GM12891 (cell line): ENCODE data around the gene SH3BGRL.

ENCODE experiments used
- DNase-seq: peaks from one replicate; pipeline ENCODE4 v3.0.0; 2011; ENCODE audit warnings: low spot score; ENCODE audit not compliant: insufficient read length
- FAIRE-seq: peaks from 2 replicates; lab custom pipeline; 2011; peaks lifted over from hg19 to GRCh38; lab: Jason Lieb, UNC
- PAX5 ChIP-seq: IDR thresholded peaks from 2 replicates; pipeline ENCODE4 v1.6.1; 2011; ENCODE audit warnings: low read length, moderate library complexity, mild to moderate bottlenecking; ENCODE audit not compliant: insufficient read depth, severe bottlenecking
- POLR2A ChIP-seq: IDR thresholded peaks from 2 replicates; pipeline ENCODE4 v1.6.1; 2011; ENCODE audit warnings: low read depth, low read length, control low read depth
- POLR2AphosphoS5 ChIP-seq: IDR thresholded peaks from 2 replicates; pipeline ENCODE4 v1.6.1; 2011; ENCODE audit warnings: low read depth, low read length, control low read depth
- POU2F2 ChIP-seq: IDR thresholded peaks from 2 replicates; pipeline ENCODE4 v1.6.1; 2011; ENCODE audit warnings: low read depth, mild to moderate bottlenecking, control low read depth, low read length, moderate library complexity
- SPI1 ChIP-seq: IDR thresholded peaks from 2 replicates; pipeline ENCODE4 v1.6.1; 2011; ENCODE audit warnings: low read depth, low read length, control low read depth
- TAF1 ChIP-seq: IDR thresholded peaks from 2 replicates; pipeline ENCODE4 v1.6.1; 2011; ENCODE audit warnings: low read depth, low read length, control low read depth

Gene SH3BGRL

DNA sequence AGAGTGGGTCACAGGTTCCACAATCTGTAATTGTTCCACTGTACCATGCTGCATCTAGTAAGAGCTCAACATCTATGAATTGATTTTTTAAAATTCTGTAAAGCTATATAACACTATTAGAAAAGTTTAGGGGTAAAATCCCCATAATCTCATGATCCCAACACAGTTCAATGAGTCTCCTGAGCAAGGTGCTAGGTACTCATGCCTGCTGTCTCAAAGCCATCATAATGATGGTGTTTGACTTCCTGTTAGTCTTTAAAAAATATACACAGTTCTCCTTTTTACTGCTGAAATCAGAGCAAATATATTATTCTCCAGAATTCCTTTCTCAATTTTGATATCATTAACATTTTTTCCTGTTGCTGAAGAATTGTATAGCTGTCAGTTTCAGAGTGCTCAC lies 55.9 kb downstream of the SH3BGRL start:
- FAIRE-seq, result peak; percentile 9
- TF ChIP-seq SPI1 (no peak), TAF1 (no peak), PAX5 (no peak)

DNA sequence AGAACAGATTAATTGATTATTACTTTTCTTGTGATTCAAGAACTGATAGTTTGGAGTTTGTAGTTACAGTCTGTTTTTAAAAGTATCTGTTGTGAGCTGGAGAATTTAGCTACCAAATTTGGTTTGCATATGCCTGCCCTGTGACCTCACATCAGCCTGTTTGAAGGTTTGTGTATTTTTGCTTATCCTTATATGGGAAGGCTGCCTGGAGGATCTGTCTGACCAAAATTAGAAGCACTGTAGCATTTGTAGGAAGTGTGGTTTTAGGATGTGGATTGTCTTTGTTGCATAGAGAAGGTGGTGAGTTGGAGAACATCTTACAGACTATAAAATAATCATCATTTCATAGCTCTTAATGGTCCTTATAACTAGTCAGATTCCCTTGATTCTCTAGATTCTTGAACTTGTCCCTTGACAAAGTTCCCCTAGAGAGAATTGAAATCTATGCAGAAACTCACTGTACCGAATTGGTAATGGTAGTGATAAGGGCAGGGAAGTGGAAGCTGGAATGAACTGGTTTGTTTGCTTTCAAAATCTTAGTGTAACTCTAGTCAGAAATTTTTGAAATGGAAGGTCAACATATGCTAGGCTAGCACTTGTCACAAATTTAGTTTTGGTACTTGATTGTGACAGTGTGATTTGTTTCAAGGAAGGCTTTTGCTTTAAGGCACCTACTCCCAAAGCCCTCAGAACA lies 57.3 kb downstream of the SH3BGRL start:
- no peak for DNase-seq
- TF ChIP-seq PAX5 (no peak), POLR2A (no peak), POLR2AphosphoS5 (no peak), TAF1 (no peak), SPI1 (no peak), POU2F2 (no peak)

More for the DNA sequence above, 55.9 kb downstream of the SH3BGRL start:
- DNase-seq, result no peak

DNA sequence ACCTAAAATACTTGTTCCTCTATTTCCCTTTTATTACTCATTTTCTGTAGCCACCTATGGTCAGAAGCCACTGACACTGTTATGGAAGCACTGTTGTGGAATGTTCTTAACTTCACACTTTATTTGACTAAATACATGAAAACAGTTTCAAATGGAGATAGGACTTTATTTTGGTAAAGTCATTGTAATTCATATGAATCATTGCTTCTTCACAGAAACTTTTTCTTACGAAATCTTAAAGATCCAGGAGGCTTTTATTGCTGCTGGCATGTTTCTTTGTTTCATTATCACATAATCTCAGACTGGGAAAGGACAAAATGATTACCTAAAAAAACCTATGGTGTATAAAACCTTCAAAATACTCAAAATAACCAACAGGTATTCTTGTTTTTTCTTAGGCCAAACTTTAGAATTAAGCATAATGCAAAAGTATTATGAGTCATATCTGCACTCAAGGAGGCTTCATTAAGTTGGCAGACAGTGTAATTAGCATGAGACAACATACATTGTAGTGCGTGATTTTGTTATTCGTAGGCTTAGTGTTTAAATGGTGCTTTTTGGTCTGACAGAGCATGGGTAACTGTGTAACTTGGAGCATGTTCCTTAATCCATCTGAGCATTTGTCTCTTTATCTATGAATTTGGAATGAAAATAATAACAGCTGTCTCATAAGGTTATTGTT lies 58.0 kb downstream of the SH3BGRL start:
- FAIRE-seq (peak; percentile 5), DNase-seq (no peak)
- no peak for TF ChIP-seq TAF1
- TF ChIP-seq POLR2A, result no peak
- no peak for TF ChIP-seq POU2F2

More for the DNA sequence above, 57.3 kb downstream of the SH3BGRL start:
- FAIRE-seq, result no peak

DNA sequence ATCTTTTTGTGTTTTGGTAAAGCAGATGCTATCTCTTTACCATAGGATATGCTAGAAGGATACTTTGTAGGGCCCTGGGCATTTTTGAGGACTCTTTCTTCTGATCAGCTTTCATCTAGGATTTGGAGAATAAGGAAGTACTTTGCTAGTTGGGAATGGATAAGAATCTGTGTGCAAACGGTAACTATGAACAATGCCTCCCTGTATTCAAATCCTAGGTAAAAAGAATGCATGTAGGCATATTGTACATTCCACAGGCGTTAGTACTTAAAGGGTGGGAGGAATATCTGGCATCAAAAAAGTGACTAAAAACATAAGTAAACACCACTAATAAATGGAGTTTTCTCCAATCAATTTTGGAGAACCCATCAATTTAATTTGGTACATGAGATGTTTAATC lies 59.7 kb downstream of the SH3BGRL start:
- no peak for DNase-seq
- TF ChIP-seq PAX5, result no peak
- no peak for TF ChIP-seq POU2F2
- no peak for FAIRE-seq

DNA sequence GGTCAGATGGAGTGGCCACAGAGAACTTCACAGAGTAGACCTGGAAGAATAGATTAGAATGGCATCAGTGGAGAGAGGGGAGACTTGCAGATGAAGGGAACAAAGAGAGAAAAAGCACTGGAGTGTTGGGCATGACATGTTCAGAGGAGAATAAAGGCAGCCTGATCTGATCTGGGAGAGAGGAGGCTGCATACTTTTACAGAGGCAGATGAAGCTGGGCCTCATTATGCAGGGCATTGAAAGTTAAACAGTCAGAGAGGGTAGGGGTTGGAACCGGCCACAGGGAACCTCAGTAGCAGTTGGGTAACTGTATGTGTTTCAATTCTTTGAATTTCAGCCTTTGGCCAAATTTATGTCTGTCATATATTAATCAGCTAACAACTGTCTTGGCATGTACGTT lies 61.2 kb downstream of the SH3BGRL start:
- DNase-seq (no peak), FAIRE-seq (no peak)
- TF ChIP-seq POLR2AphosphoS5 (no peak), POLR2A (no peak), SPI1 (no peak), POU2F2 (no peak), TAF1 (no peak), PAX5 (no peak)

DNA sequence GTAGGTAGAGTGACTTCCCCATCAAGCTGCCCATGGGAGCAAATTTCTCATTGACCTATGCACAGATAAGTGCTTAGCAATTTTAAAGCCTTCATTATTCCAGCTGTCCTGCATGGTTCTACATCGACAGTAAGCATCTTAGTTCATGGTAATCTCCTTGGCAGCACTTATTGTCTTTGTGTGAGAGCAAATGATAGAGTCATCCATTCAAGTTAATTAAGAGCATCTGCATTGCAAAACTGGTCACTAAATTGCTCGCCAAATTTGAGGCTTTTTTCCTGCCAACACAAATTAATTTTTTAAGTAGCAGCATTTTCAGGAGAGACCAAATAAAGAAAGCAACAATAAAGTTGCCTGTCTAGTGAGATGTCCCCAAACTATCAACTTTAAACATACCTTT lies 76.7 kb downstream of the SH3BGRL start:
- DNase-seq, result no peak
- FAIRE-seq, result no peak
- TF ChIP-seq TAF1, result no peak
- no peak for TF ChIP-seq POU2F2
- TF ChIP-seq PAX5, result no peak

DNA sequence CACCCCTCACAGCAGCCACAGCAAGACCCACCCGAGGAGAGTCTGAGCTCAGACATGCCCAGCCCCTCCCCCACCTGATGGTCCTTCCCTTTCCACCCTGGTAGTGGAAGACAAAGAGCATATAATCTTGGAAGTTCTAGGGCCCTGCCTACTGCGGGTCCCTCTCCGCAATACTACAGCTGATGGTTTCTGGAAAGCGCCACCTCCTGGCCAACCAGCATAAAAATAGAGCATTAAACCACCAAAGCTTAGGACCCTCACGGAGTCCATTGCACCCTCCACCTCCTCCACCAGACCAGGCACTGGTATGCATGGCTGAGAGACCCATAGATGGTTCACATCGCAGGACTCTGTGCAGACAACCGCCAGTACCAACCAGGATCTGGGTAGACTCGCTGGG lies 78.2 kb downstream of the SH3BGRL start:
- FAIRE-seq (no peak), DNase-seq (no peak)
- no peak for TF ChIP-seq PAX5
- no peak for TF ChIP-seq TAF1
- no peak for TF ChIP-seq SPI1
- TF ChIP-seq POLR2AphosphoS5, result no peak
- no peak for TF ChIP-seq POU2F2
- no peak for TF ChIP-seq POLR2A

DNA sequence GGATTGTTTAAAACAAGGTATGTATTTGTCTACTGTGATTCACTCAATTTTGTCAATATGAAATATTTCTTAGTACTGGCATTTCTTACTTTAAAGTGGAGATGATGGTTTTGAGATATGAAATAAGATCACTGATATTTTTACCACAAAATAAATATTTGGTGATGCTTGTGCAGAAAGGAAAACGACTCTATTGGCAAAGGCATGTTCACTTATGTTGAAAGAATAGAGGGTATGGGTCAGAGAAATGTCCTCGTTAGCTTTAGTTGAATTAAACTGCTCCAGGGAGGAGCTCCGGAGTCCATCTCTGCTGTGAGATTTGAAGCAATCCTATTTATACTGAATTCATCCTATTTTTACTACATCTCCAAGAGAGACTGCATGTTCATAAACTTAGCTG lies 84.2 kb downstream of the SH3BGRL start:
- FAIRE-seq (no peak), DNase-seq (no peak)
- TF ChIP-seq POLR2A (no peak), POLR2AphosphoS5 (no peak), SPI1 (no peak), POU2F2 (no peak), TAF1 (no peak), PAX5 (no peak)

DNA sequence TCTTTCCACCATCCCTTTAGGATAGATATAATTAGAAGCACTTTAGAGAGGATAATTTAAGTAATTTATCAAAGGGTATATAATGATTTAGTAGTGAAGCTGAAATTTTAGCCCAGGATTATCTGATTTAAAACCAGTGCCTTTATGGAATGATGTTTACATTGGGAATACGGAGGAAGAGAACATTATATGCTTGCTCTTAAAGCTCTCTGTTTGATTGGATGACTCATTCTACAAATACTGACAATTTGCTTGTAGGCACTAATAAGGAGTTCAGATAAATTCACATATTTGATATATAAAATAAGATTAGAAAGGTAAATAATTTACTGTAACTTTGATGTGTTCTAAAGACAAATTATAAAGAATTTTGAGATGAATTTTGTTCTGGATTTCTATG lies 84.7 kb downstream of the SH3BGRL start:
- TF ChIP-seq POLR2AphosphoS5 (no peak), TAF1 (no peak), PAX5 (no peak), POU2F2 (no peak), POLR2A (no peak), SPI1 (no peak)
- DNase-seq, result no peak
- FAIRE-seq, result no peak

DNA sequence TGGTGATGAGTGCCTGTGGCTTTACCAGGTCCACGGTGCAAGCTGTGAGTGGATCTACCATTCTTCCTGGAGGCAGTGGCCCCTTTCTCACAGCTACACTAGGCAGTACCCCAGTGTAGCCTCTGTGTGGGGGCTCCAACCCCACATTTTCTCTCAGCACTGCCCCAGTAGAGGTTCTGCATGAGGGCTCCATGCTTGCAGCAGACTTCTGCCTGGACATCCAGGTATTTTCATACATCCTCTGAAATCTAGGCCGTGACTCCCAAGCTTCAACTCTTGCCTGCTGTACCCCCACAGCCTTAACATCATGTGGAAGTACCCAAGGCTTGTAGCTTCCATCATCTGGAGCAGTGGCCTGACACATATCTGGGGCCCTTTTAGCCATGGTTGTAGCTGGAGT lies 90.1 kb downstream of the SH3BGRL start:
- FAIRE-seq (no peak), DNase-seq (no peak)
- TF ChIP-seq POU2F2, result no peak
- no peak for TF ChIP-seq TAF1
- no peak for TF ChIP-seq PAX5
- TF ChIP-seq POLR2A, result no peak
- TF ChIP-seq POLR2AphosphoS5, result no peak
- no peak for TF ChIP-seq SPI1
